ENCODE data around the gene NCK2. TPM values are rescaled to one million over a fixed set of nuclear protein-coding genes. Genes with fewer than 3 reads are reported as not detected.

Gene NCK2
- total RNA-seq, 1 experiment from 2014 or later: 49.2 TPM

- Histone ChIP-seq H4K20me1 (ENCODE audit: control insufficient read depth, insufficient read depth, insufficient read length) (no peaks in the 10 kb centered on the region), H3K79me1 (ENCODE audit: insufficient read depth, low read depth, low read length, poor library complexity, severe bottlenecking) (peaks cover 9% of the 10 kb centered on the region), H3K4ac (ENCODE audit: low read depth, low read length) (no peak overlapping the region), H3K56ac (ENCODE audit: insufficient read length, low read depth, low read length) (no peak overlapping the region), H4K91ac (ENCODE audit: insufficient read length, low read depth, low read length) (no peak overlapping the region), H3K9ac (ENCODE audit: extremely low read depth, insufficient read length, low read length) (no peak overlapping the region), H4K8ac (replicated peaks; ENCODE audit: insufficient read length, low read depth, low read length) (no peak overlapping the region), H3K23ac (ENCODE audit: insufficient read length, low read depth, low read length) (no peak overlapping the region), H3K14ac (ENCODE audit: insufficient read depth, low read length) (no peak overlapping the region), H2BK12ac (ENCODE audit: insufficient read length, low read depth, low read length) (no peak overlapping the region), H3K4me2 (ENCODE audit: insufficient read depth, insufficient read length, low read length) (no peak overlapping the region), H3K4me1 (ENCODE audit: insufficient read depth, low read length) (peaks cover 6% of the 10 kb centered on the region; the same call in 1 of the 2 replicates), H2BK5ac (ENCODE audit: insufficient read length, low read length) (no peak overlapping the region), H3K18ac (ENCODE audit: insufficient read length, low read depth, low read length) (no peak overlapping the region), H4K5ac (ENCODE audit: insufficient read length, low read depth, low read length) (no peak overlapping the region), H3K27ac (ENCODE audit: insufficient read length, low read depth, low read length) (no peak overlapping the region), H3K79me2 (ENCODE audit: insufficient read depth, low read length) (peaks cover 12% of the 10 kb centered on the region; the same call in 1 of the 2 replicates), H3T11ph (ENCODE audit: low read length) (no peak overlapping the region), H3K27me3 (ENCODE audit: insufficient read depth, low read length) (no peaks in the 10 kb centered on the region), H2BK120ac (ENCODE audit: low read depth, low read length, poor library complexity, severe bottlenecking) (no peak overlapping the region), H2AFZ (ENCODE audit: low read length) (no peak overlapping the region), H2AK5ac (ENCODE audit: insufficient read length, low read length) (no peak overlapping the region), H2BK20ac (ENCODE audit: low read depth, low read length, poor library complexity, severe bottlenecking) (no peak overlapping the region), H3K23me2 (ENCODE audit: insufficient read length, low read depth, low read length, poor library complexity, severe bottlenecking) (no peaks in the 10 kb centered on the region), H3K9me3 (ENCODE audit: control insufficient read depth, low read depth, low read length) (no peaks in the 10 kb centered on the region), H2BK15ac (ENCODE audit: low read depth, low read length) (no peak overlapping the region)
- no peak overlapping the region for H3K4me3 Mint-ChIP-seq
- no peak overlapping the region; a peak in 1 of 7 replicates for H3K27ac Mint-ChIP-seq
- H3K4me1 Mint-ChIP-seq: peaks cover 53 to 62% of the 10 kb centered on the region in 2 experiments
- no CpG with 5 or more reads among the region's 5 CpGs for WGBS (ENCODE audit: extremely low coverage, insufficient read length, low lambda C conversion rate)
- H3K27me3 Mint-ChIP-seq (ENCODE audit: low read depth): no peaks in the 10 kb centered on the region
- peaks cover 5 to 20% (median 17%) of the 10 kb centered on the region in 3 experiments for H3K36me3 Mint-ChIP-seq (ENCODE audit: insufficient read depth in 1 of 3, low read depth in 3 of 3)
- H3K9me3 Mint-ChIP-seq: peaks cover 6 to 38% of the 10 kb centered on the region in 2 experiments
- TF ChIP-seq CTCF (conservative IDR thresholded peaks at IDR 0.05): no peak
- DNase-seq: no peak
Measured at GRCh38 chr2:105836840-105837692, 92.4 kb downstream of the NCK2 start.
